SH-SY5Y (cell line): ENCODE results near the gene ZNF710.

Source experiments
- GATA2 ChIP-seq: IDR thresholded peaks from 2 replicates; pipeline ENCODE4 v1.6.1; 2011; ENCODE audit warnings: mild to moderate bottlenecking, low read depth, low read length
- GATA3 ChIP-seq: IDR thresholded peaks from 2 replicates; pipeline ENCODE4 v1.6.1; 2011; ENCODE audit warnings: low read depth, mild to moderate bottlenecking, low read length, moderate library complexity

DNA sequence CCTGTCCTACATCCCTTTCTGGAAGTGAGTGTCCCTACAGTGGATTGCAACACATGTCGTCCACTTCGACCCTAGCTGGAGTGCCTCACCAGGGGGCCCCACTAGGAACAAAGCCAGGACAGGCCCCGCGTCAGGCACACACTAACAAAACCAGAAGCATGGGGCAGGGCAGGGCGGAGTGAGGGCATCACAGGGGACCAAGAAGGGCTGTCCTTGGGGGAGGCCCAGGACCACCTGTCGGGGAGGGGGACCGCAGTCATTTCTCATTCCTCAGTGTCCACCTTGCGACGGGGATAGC is 79.3 kb downstream of the ZNF710 start:
- TF ChIP-seq GATA2 = no peak
- TF ChIP-seq GATA3 = no peak
